ENCODE data around the gene IQGAP2. TPM values are rescaled to one million over a fixed set of nuclear protein-coding genes. Genes with fewer than 3 reads are reported as not detected.

Gene IQGAP2
- total RNA-seq, 1 experiment from 2014 or later, result 0.59 TPM

DNA sequence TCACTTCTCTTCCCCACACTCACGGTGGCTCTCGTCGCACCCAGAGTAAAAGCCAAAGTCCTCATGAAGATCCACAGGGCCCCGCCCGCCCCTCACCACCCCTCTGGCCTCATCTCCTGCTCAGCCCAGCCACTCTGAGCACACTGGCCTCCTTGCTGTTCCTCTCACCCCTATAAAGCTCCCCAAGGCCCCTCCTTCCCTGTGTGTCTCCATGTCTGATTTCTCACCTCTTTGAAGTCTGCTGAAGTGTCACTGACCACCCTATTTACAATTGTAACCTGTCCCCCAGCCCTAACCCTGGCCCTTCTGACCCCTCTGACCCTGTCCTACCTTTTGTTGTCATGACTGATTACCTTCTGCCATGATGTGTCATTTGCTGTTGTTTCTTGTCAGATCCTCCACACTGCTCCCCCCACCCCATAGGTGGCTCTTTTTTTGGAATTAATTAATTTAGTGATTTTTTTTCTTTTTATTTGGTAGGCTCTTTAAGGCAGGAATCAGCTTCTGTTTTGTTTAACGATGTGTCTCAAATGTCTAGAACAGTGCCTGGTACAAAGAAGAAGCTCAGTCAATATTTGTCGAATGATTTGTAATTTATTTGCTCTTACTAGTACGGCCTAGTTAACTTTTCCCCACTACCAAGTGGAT, 90.2 kb downstream of the IQGAP2 start:
- ATAC-seq (no peak), DNase-seq (ENCODE audit: low read depth, low spot score) (no peak)
- in situ Hi-C loops (cut with HindIII; ENCODE audit: low pct_unique_long_range_greater_than_20kb, low sequenced_read_pairs), result no loop called here
- H3K4me3 ChIP-seq (ENCODE audit: low read depth in 2 of 2, low read length in 2 of 2), result no peak overlapping the region
- ChIA-PET POLR2A (no interaction called here), CTCF (interaction anchor here (0.7 kb wide), 3 partner anchors 12 to 16 kb away, joined by 7 to 8 read pairs (median 8); no protein-coding TSS in a partner anchor)
- no TSS peak for BruUV-seq (replicated peaks)
- TF ChIP-seq, protein P1, sequence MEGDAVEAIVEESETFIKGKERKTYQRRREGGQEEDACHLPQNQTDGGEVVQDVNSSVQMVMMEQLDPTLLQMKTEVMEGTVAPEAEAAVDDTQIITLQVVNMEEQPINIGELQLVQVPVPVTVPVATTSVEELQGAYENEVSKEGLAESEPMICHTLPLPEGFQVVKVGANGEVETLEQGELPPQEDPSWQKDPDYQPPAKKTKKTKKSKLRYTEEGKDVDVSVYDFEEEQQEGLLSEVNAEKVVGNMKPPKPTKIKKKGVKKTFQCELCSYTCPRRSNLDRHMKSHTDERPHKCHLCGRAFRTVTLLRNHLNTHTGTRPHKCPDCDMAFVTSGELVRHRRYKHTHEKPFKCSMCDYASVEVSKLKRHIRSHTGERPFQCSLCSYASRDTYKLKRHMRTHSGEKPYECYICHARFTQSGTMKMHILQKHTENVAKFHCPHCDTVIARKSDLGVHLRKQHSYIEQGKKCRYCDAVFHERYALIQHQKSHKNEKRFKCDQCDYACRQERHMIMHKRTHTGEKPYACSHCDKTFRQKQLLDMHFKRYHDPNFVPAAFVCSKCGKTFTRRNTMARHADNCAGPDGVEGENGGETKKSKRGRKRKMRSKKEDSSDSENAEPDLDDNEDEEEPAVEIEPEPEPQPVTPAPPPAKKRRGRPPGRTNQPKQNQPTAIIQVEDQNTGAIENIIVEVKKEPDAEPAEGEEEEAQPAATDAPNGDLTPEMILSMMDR (IDR thresholded peaks at IDR 0.05), result no peak
- TF ChIP-seq, protein P2, sequence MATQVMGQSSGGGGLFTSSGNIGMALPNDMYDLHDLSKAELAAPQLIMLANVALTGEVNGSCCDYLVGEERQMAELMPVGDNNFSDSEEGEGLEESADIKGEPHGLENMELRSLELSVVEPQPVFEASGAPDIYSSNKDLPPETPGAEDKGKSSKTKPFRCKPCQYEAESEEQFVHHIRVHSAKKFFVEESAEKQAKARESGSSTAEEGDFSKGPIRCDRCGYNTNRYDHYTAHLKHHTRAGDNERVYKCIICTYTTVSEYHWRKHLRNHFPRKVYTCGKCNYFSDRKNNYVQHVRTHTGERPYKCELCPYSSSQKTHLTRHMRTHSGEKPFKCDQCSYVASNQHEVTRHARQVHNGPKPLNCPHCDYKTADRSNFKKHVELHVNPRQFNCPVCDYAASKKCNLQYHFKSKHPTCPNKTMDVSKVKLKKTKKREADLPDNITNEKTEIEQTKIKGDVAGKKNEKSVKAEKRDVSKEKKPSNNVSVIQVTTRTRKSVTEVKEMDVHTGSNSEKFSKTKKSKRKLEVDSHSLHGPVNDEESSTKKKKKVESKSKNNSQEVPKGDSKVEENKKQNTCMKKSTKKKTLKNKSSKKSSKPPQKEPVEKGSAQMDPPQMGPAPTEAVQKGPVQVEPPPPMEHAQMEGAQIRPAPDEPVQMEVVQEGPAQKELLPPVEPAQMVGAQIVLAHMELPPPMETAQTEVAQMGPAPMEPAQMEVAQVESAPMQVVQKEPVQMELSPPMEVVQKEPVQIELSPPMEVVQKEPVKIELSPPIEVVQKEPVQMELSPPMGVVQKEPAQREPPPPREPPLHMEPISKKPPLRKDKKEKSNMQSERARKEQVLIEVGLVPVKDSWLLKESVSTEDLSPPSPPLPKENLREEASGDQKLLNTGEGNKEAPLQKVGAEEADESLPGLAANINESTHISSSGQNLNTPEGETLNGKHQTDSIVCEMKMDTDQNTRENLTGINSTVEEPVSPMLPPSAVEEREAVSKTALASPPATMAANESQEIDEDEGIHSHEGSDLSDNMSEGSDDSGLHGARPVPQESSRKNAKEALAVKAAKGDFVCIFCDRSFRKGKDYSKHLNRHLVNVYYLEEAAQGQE (IDR thresholded peaks at IDR 0.05; ENCODE audit: insufficient read depth in 1 of 2, low read depth in 2 of 2, low read length in 1 of 2), result no peak
- TF ChIP-seq TCF7L2 (IDR thresholded peaks at IDR 0.05; ENCODE audit: low read depth, low read length) (no peak), POLR2AphosphoS5 (IDR thresholded peaks at IDR 0.05; ENCODE audit: low read depth, low read length) (no peak), SIN3A (IDR thresholded peaks at IDR 0.05; ENCODE audit: borderline replicate concordance, insufficient read depth, low read depth, low read length) (no peak)
- no peaks in the 10 kb centered on the region for H3K9me3 ChIP-seq (ENCODE audit: control insufficient read depth, insufficient read depth, low read depth, low read length)
- no peaks in the 10 kb centered on the region for H3K4me1 ChIP-seq (ENCODE audit: control insufficient read depth, insufficient read depth, low read length)
- intact Hi-C loops (cut with micrococcal nuclease; ENCODE audit: unreplicated experiment), result no loop called here
- peaks cover 4% of the 10 kb centered on the region for H3K27me3 ChIP-seq (ENCODE audit: control insufficient read depth, insufficient read depth, low read length)
- H3K36me3 ChIP-seq (ENCODE audit: control insufficient read depth, insufficient read depth, low read length), result no peaks in the 10 kb centered on the region
- no peak overlapping the region for H3K27ac ChIP-seq (ENCODE audit: low read length)

DNA sequence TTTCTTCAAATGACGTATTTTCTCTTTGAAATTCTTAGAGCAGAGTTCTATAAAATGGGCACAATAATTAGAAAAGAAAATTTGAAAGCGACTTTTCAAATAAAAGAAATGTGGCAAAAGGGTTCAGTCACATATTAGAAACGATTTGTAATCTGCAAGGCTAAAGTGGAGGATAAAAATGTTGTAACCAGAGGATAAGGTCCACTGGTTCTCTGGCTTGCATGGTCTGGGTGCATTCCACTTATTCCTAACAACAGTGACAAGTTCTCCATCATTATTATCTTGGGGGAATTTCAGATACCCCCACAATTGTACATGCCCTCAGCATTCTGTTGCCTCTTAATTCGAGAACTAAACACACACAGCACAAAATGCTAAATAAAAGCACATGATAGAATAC, 91.1 kb downstream of the IQGAP2 start:
- POLR2A ChIA-PET, result no interaction called here
- Histone ChIP-seq H3K27me3 (ENCODE audit: control insufficient read depth, insufficient read depth, low read length) (peaks cover 4% of the 10 kb centered on the region), H3K4me1 (ENCODE audit: control insufficient read depth, insufficient read depth, low read length) (no peaks in the 10 kb centered on the region), H3K36me3 (ENCODE audit: control insufficient read depth, insufficient read depth, low read length) (no peaks in the 10 kb centered on the region), H3K4me3 (ENCODE audit: low read depth in 2 of 2, low read length in 2 of 2) (no peak overlapping the region), H3K9me3 (ENCODE audit: control insufficient read depth, insufficient read depth, low read depth, low read length) (no peaks in the 10 kb centered on the region), H3K27ac (ENCODE audit: low read length) (no peak overlapping the region)
- TF ChIP-seq, protein P2 (IDR thresholded peaks at IDR 0.05; ENCODE audit: insufficient read depth in 1 of 2, low read depth in 2 of 2, low read length in 1 of 2), result no peak
- TF ChIP-seq TCF7L2 (IDR thresholded peaks at IDR 0.05; ENCODE audit: low read depth, low read length), result no peak
- no peak for TF ChIP-seq POLR2AphosphoS5 (IDR thresholded peaks at IDR 0.05; ENCODE audit: low read depth, low read length)
- TF ChIP-seq, protein P1 (IDR thresholded peaks at IDR 0.05), result no peak
- no peak for TF ChIP-seq SIN3A (IDR thresholded peaks at IDR 0.05; ENCODE audit: borderline replicate concordance, insufficient read depth, low read depth, low read length)
- intact Hi-C loops (cut with micrococcal nuclease; ENCODE audit: unreplicated experiment) (no loop called here), in situ Hi-C loops (cut with HindIII; ENCODE audit: low pct_unique_long_range_greater_than_20kb, low sequenced_read_pairs) (no loop called here)
- DNase-seq (ENCODE audit: low read depth, low spot score), result no peak
- CTCF ChIA-PET, result interaction anchor here (0.7 kb wide), 1 partner anchor 15 kb away, joined by 8 read pairs; no protein-coding TSS in a partner anchor
- BruUV-seq (replicated peaks), result no TSS peak
- ATAC-seq, result no peak
